Astrocyte of the spinal cord (primary cell): ENCODE measurements around the gene PHTF2.

ENCODE experiments used
- DNase-seq: peaks from one replicate; pipeline ENCODE4 v3.0.0; 2011; ENCODE audit warnings: low read depth, low spot score
- H3K4me3 ChIP-seq: 2 replicates; pipeline ENCODE4 v1.5.1; 2011; ENCODE audit warnings: low read depth, mild to moderate bottlenecking, low read length, moderate library complexity
- in situ Hi-C: cut with HindIII; loops from 2 replicates; pipeline ENCODE4 v1.10.0; 2017; ENCODE audit warnings: low sequenced_read_pairs
- TF ChIP-seq, protein P1 (sequence below): IDR thresholded peaks from 2 replicates; pipeline ENCODE4 v1.5.1; 2012; ENCODE audit warnings: low read depth, mild to moderate bottlenecking, low read length, inconsistent platforms

The PHTF2 gene

DNA sequence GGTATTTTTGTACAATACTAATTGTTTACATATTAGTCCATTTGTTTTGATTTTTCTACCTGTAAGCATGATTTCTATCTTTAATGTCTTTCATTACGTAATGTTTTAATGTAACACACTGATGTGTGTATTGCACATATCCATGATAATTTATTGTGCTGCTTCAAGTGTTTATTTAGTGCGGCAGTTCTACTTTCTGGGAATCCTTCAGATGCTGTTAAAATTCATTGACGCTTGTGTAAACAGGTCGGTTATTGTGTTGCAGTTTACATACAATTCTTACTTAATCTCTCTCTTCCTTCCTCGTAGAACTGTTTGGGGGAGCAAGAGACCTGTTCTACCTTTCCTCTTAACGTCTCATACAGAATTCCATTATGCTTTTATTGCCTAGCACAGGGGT, 7.2 kb upstream of the PHTF2 start:
- TF ChIP-seq, protein P1, sequence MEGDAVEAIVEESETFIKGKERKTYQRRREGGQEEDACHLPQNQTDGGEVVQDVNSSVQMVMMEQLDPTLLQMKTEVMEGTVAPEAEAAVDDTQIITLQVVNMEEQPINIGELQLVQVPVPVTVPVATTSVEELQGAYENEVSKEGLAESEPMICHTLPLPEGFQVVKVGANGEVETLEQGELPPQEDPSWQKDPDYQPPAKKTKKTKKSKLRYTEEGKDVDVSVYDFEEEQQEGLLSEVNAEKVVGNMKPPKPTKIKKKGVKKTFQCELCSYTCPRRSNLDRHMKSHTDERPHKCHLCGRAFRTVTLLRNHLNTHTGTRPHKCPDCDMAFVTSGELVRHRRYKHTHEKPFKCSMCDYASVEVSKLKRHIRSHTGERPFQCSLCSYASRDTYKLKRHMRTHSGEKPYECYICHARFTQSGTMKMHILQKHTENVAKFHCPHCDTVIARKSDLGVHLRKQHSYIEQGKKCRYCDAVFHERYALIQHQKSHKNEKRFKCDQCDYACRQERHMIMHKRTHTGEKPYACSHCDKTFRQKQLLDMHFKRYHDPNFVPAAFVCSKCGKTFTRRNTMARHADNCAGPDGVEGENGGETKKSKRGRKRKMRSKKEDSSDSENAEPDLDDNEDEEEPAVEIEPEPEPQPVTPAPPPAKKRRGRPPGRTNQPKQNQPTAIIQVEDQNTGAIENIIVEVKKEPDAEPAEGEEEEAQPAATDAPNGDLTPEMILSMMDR, result no peak
- DNase-seq, result no peak
- in situ Hi-C loops, result no loop called here
- H3K4me3 ChIP-seq, result no peak overlapping the region

DNA sequence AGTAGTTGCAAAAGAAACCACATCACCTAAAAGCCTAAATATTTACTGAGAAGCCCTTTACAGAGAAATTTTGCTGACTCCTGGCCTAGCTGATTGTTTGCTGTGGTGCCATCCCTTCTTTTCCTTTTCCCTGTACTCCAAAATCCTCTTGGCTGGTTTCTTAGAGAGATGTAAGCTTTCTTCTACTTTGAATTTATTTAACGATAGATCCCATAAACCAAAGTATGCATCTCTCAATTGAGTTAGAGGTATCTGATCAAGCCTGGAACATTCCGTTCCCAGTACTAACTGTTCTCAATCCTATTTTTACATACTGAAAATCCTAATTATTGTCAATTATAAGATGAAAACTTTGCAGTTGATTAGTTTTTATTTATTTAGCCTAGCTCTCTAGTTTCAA, 6.6 kb upstream of the PHTF2 start:
- no peak for DNase-seq
- no peak overlapping the region for H3K4me3 ChIP-seq
- in situ Hi-C loops, result no loop called here
- TF ChIP-seq, protein P1, result no peak

DNA sequence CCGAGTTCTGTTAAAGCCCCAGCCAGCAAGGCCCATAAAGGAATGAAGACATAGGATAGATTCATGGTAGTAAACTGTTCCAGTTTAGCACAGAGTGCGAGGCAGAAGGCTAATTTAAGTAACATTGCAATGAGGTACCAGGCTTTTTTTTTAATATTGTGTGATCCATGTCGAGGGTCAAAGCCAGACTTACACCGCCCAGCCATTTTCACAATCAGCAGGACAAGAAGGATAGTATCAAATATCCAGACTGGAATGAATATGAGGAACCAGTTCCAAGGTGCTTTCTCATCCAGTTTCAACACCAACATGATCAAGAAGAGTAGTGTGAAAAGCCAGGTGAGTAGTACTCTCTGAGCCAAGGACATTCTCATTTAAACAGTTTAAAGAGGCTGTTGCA, 4.6 kb upstream of the PHTF2 start:
- no peak for DNase-seq
- in situ Hi-C loops, result no loop called here
- TF ChIP-seq, protein P1, result no peak
- no peak overlapping the region for H3K4me3 ChIP-seq

DNA sequence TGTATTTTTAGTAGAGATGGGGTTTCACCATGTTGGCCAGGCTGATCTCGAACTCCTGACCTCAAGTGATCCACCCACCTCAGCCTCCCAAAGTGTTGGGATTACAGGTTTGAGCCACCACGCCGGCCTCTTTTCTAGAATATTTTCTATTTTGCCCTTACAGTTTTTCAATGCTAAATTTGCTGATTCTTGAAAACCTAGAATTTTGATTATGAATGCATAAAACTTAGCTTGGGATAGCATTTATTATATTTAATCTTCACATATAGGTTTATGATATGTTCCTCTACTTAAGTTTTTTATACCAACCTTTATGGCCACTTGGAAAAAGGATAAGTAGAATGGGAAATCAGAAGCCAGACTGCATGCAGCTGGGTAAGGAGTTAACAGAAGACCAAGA, 2.5 kb upstream of the PHTF2 start:
- DNase-seq, result no peak
- no peak overlapping the region for H3K4me3 ChIP-seq
- in situ Hi-C loops, result no loop called here
- TF ChIP-seq, protein P1, result no peak

DNA sequence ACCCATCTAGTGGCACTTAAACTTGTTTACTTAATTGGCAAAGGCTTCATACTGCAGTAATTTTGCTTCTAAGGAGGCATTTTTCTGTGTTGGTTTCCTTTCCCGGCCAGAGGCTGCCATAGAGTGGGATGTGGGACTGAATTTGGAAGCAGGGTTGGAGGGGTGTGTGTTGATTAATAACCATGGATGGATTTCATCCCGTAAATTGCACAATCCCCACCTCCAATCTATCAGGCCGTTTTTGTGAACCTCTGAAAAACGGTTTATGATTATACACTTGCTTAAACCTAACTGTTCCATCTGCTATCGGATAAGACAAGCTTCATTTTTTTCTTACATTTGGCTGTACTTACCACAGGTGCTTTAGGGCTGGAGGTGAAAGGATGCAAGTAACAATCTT, 1.6 kb upstream of the PHTF2 start:
- no peak for DNase-seq
- in situ Hi-C loops, result no loop called here
- peak overlapping the region; percentile 76 for H3K4me3 ChIP-seq
- TF ChIP-seq, protein P1, result no peak

DNA sequence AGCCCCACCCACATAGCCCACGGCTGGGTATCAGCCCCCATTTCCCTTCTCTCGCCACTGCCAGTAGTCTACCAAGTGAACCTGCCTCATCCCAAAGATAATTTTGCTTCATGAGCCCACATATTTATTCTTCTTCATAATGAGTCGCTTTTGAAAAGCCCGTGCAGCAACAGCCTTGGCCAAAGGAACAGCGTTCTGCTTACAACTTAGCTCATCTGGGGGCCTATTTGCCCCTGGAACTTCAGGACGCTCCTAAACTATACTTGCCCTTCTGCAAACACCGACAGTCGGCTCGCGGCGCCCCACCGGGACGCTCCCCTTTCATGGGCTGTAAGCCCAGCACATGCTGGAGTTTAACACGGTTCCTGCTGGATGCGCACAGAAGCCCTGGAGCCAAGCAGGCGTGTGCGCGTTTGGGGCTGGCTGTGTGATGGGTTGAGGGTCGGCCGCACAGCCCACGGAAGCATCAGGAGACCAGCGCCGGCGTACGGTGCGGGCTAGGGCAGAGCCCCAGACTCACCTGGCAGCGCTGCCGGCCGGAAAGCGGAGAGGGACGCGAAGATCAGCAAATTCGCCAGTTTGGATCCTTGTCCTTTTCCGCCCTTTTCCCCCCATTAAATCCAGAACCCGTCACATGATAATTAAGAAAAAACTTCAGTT, 709 bp upstream of the PHTF2 start:
- in situ Hi-C loops, result no loop called here
- H3K4me3 ChIP-seq, result peak overlapping the region; percentile 76
- no peak for DNase-seq
- TF ChIP-seq, protein P1, result no peak
